A172 (cell line): ENCODE data around the gene CCDC78. TPM values are rescaled to one million over a fixed set of nuclear protein-coding genes. Genes with fewer than 3 reads are reported as not detected.
A peak's percentile ranks its signal among the peaks of the same experiment; 100 is the strongest.
"Not testable (repeated sequence)": the region's sequence is repeated elsewhere in the genome, so short reads cannot be mapped to it uniquely, and the experiment has no call there.

Experiments used
- DNase-seq: peaks from one replicate; pipeline ENCODE4 v3.0.0-alpha.2; 2015; ENCODE audit warnings: low spot score
- total RNA-seq: library from RNA; depleted of rRNA; stranded (reverse); fragments of >200 nt; shearing (Covaris generic); gene quantifications from 2 replicates; pipeline ENCODE4 v1.2.3, GENCODE V29; 2014

CCDC78 gene
- total RNA-seq, 1 experiment from 2014 or later, result 2.1 TPM

DNA sequence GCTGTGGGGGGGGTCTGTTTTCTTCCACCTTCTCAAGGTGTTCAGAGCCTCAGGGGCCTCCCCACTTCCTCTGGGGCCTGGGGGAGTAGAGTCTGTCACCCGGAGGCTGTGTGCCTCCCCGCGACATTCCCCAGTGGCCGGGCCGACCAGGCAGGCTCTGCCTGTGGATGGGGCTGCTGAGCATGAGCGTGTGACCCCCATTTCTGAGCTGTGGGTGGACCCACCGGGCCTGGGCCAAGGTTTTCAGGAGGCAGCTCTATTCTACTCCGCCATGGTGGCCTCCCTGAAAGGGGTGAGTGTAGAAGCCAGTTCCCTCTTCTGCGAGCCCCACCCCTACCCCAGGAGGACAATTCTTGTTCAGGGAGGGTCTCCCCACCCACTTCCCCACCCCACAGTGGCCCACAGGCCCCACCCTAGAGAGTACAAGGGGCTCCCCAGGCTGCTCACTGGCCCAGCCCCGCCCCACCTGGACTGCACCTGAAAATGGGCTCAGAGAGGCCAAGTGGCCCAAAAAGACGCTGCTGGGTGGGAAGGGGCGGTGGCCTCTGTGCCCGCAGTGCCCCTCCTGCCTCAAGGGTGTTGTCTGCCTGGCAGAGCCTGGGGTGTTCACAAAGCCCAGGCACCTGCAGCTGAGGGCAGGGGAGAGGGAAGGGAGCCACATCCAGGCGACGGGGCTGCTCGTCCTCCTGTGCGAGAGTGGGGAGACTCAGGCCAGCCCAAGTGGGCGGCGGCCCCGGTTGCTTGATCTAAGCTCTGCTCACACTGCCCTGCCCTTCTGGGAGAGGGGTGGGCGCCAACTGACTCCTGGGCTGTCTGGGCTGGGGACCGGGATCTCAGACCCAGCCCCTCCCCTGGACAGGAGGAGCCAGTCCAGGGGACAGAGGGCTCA, 35.6 kb upstream of the CCDC78 start:
- no peak for DNase-seq

DNA sequence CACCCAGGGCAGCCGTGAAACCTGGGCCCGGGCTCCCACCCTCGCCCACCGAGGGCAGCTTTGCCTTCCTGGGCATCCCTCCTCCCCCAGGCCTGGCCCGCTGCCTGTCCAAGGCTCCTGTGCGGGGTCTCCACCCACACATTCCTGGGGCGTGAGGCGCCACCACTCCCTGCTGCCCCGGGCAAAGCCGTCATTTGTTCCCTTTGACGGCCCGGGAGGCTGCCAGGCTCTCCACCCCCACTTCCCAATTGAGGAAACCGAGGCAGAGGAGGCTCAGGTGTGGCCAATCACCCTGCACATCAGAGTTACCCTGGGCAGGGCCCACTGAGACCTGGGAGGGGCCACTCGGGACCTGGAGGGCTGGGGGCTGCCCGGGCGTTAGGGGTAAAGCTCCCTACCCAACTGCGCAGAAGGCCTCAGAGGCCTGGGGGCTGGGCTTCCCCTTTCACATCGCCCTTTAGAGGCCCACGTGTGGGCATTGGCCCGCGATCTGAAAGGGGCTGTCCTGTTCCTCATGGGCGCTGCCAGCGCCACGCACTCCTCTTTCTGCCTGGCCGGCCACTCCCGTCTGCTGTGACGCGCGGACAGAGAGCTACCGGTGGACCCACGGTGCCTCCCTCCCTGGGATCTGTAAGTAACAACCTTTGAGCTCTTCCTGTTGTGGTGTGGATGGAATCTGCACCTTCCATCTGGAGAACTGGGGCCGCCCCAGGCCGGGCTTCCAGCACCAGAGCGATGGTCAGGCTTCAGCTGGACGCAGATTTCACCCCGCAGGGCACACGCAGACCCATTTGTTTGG, 34.5 kb upstream of the CCDC78 start, which contains the start of gene MSLN:
TSS of gene MSLN (plus strand) at position 190 of the 799 bp plus-strand sequence. CDS start 1,947 bp downstream, outside the sequence.
- DNase-seq, result peak; percentile 64

- no peak for DNase-seq
Observed at GRCh38 chr16:760065-760464, 33.8 kb upstream of the CCDC78 start.

DNA sequence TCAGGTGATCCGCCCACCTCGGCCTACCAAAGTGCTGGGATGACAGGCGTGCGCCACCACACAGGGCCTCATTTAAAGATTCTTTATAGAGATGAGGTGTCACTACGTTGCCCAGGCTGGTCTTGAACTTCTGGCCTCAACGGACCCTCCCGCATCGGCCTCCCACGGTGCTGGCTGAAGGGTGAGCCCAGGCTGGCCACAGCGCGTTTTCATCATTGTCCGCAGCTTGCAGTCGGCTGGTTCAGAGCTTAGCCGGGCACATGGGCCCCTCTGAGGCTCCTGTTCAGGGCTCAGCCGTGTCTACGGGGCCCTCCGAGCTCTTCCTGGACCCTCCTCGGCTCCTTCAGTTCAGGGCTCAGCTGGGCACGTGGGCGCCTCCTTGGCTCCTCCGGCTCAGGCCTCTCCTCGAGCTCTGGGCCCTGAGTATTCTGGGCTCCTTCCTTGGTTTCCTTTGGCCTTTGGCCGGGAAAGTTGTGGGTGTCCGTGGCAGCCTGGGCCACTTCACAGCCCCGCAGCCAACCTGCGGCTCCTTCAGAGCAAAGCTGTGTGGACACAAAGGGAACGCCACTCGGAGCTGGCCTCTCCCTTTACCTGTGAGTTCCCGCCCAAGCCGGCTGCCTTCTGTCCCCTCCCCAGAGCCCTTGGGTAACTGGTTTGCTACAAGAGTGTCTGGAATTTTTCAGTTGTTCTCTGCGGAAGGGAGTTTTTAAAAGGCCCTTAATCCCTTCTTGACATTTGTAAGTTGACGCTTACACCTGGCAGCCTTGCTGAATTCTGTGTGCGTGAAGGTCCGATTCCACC, 33.1 kb upstream of the CCDC78 start:
- DNase-seq, result no peak

DNA sequence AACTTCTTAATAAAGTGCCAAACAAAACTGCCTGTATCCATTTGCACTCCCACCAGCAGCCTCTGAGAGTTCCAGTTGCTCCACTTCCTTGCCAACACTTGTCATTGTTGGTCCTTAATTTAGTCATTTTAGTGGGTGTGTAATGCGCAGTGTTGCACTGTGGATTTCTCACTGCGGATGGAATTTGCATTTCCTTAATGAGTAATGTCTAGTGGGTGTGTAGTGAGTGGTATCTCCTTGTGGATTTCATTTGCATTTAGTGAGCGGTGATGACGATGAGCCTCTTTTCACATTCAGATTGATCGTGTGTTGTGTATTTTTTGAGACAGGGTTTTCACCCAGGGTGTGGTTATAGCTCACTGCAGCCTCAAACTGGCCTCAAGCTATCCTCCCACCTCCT, 30.2 kb upstream of the CCDC78 start:
- DNase-seq, result no peak

DNA sequence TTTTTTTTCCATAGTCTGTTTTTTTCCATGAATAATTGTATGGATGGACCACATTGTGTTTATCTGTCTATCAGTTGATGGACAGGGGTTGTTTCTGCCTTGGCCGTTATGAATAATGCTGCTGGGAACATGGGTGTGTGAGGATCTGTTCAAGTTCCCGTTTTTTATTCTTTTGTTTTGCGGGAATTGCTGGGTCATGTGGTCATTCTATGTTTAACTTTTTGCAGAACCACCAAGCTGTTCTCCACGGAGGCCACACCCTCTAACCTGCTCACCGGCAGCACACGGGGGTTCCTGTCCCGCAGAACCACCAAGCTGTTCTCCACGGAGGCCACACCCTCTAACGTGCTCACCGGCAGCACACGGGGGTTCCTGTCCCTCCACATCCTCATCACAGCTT, 28.4 kb upstream of the CCDC78 start:
- DNase-seq, result no peak

DNA sequence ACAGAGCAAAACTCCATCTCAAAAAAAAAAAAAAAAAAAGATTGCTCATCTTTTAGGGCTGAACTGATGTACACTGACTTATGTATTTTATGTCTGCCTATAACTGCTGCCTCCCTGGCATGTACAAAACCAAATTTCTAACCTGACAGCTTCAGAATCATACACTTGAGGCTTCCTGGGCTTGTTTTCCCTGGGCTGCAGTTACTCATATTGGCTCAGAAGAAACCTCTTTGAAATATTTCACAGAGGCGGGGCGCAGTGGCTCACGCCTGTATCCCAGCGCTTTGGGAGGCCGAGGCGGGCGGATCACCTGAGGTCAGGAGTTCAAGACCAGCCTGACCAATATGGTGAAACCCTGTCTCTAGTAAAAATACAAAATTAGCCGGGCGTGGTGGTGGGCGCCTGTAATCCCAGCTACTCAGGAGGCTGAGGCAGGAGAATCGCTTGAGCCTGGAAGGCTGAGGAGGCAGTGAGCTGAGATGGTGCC, 27.9 kb upstream of the CCDC78 start:
- not testable (repeated sequence) for DNase-seq

DNA sequence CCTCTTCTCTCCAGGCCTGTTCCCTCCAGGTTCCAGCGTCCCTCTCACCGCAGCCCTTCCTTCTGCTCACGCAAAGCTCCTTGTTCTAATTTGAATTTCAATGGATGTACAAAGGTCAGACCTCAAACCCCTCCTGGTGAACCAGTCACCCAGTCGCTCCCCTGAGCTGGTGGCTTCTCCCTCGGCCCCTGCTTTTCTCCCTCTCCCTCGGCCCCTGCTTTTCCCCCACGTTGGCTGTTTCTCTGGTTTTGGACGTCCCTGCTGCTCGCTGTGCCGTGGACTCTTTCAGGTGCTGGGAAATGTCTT, 25.7 kb upstream of the CCDC78 start:
- DNase-seq, result no peak

GRCh38 chr16:751152-752006, 25.1 kb upstream of the CCDC78 start:
- DNase-seq, result no peak

- DNase-seq, result no peak
Observed at GRCh38 chr16:750485-750884, 24.2 kb upstream of the CCDC78 start.

DNA sequence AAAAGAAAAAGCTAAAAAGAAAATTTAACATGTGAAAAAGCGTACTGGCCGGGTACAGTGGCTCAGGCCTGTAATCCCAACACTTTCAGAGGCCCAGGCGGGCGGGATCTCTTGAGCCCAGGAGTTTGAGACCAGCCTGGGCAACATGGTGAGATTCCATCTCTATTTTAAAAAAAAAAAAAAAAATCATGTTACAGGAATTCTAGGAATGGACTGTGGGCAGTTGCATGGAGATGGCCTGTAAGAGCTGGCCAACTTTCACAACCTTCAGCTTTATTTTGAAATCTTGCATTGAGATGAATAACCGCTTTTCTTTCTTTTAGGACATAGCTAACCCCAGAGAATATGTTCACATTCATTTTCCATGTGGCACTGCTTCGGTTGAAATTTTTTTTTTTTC, 22.8 kb upstream of the CCDC78 start:
- no peak for DNase-seq

- DNase-seq, result no peak
Observed at GRCh38 chr16:747978-748746, 21.9 kb upstream of the CCDC78 start.

DNA sequence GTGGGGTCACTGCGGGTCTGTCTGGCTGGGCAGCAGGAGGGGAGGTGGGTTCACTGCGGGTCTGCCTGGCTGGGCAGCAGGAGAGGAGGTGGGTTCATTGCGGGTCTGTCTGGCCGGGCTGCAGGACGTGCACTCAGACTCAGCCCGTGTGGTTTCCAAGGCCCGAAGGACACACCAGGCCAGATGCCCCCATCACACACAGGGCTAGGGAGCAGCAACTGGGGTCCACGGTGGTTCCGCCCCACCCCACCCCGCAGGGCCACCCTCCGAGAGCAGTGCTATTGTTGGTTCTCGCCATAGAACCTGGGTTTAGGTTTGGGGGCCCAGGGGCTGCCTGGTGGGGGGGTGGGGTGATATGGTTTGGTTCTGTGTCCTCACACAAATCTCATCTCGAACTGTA, 20.4 kb upstream of the CCDC78 start:
- DNase-seq, result no peak

DNA sequence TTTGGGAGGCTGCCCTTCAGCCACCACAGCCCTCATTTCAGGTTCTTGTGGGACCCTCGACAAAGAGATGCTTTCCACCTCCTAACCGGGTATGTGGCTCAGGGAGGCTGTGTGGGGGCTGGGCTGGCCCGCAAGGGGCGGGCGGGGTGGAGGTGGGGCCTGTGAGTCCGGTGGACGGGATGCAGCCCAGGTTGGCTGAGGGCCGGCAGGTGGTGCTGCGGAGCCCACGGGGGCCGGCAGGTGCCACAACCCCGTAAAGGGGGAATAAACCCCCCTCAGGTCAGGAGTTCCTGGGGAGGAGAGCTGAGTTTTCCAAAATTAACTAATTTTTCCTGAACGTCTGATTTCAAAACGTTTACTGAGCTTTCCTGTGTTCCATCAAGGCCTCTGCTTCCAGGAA, 19.5 kb upstream of the CCDC78 start:
- DNase-seq, result no peak

DNA sequence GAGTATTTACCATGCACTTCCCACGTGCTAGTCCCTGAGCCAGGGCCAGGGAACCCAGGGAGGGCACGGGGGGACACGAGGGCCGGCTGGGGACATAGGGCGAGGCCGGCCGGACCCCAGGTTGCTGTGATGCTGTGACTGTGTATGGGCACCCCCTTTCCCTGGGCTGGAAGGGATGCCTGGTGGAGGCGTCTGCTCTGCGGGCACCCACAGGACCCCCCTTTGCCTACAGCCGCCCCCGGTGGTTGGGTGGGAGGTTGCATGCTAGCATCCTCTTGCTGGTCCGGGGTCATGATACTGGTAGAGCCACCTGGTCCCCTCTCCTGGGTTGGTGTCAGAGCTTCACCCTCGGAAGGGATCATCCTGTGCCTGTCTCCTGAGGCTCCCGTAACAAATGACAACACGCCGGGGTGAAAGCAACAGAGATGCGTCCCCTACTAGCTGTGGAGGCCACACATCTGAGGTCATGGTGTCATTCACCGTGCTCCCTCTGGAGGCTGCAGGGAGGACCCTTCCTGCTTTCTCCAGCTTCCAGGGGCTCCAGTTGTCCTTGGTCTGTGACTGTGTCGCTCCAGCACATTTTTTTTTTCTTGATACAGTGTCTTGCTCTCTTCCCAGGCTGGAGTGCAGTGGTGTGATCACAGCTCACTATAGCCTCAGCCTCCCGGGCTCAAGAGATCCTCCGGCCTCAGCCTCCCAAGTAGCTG, 17.7 kb upstream of the CCDC78 start:
- DNase-seq, result no peak

GRCh38 chr16:742894-743293, 16.7 kb upstream of the CCDC78 start:
- not testable (repeated sequence) for DNase-seq

DNA sequence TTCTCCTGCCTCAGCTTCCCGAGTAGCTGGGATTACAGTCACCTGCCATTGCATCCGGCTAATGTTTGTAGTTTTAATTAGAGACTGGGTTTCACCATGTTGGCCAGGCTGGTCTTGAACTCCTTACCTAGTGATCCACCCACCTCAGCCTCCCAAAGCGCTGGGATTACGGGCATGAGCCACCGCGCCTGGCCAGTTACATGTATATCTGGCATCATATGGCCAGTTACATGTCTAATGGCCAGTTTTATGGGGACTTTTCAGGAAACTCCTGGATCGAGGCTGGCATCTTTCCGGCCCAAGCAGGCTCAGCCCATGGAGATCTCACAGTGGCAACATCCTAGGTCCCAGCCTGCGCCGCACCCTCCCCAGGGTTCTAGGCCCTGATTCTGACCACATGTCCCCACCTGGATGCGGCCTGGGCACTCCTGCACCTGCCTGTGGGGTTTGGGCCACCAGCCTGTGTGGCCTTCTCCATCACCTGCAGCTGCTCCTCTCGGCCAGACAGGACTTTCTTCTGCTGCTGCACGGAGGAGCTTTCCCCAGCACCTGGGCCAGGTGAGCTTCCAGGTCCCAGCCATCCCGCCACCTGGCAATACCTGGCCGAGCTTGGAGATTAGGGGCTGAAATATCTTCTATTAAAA, 15.9 kb upstream of the CCDC78 start:
- no peak for DNase-seq

DNA sequence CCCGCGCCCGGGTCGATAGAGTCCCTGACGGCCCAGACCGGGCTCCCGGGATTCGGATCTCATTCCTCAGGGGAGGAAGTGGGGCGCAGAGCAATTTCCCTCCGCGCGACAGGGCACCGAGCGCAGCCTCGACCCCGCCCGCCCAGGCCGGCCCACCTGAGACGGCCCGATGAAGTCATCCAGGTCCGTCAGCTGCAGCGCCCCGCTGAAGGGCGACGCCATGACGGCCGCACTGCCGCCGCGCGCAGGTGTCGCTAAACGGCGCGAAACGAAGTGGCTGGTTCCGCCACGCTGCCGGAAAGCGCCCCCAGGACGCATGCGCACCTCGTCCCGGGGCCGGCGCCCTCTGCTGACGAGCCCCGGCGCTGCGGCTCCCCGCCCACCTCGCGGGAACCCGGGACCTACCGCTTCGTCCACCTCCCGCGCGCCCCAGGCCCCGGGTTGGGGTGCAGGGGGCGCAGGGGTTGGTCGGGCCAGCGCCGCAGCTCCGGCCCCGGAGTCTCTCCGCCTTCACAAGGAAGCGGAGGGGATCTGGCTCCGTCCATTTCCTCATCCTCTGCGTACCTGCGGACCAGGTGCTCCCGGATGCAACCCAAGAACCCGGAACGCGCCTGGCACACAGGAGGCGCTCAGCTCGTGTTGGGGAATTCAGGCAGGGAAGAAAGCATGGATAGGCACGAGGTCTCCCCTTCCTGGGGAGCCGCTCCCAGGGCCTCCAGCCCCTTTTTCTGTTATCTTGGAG, 14.7 kb upstream of the CCDC78 start, which contains the start of gene CIAO3:
TSS of gene CIAO3 (minus strand) at position 234 of the 742 bp plus-strand sequence. CDS start at position 222, 12 bp downstream.
- peak; percentile 82 for DNase-seq
